GM23338 (cell line): ENCODE data around the gene LSP1. TPM values are rescaled to one million over a fixed set of nuclear protein-coding genes. Genes with fewer than 3 reads are reported as not detected.
"Not testable (repeated sequence)": the region's sequence is repeated elsewhere in the genome, so short reads cannot be mapped to it uniquely, and the experiment has no call there.

Experiments used
- ATAC-seq: fragments of 200-7000 bp; cut with Tn5 transposase; 3 replicates; pipeline ENCODE4 v1.9.1; 2020
- DNase-seq: peaks from one replicate; pipeline ENCODE4 v3.0.0-alpha.2; 2015; ENCODE audit warnings: low spot score
- H2AFZ ChIP-seq: fragments of 200-600 bp; sonication (generic); 2 replicates; pipeline ENCODE4 v1.8.0; 2016; ENCODE audit warnings: antibody characterized with exemption, mild to moderate bottlenecking, moderate library complexity
- H3F3A ChIP-seq: fragments of 200-600 bp; sonication (generic); replicated peaks from 2 replicates; pipeline ENCODE4 v1.8.0; 2017; ENCODE audit warnings: antibody characterized with exemption, mixed run types, low read depth
- H3K27ac ChIP-seq: fragments of 200-600 bp; sonication (generic); 2 replicates; pipeline ENCODE4 v1.6.1; 2016; ENCODE audit warnings: low read depth
- H3K27me3 ChIP-seq: fragments of 200-600 bp; sonication (generic); 2 replicates; pipeline ENCODE4 v1.8.0; 2016; ENCODE audit warnings: mild to moderate bottlenecking, mixed run types, moderate library complexity; ENCODE audit not compliant: insufficient read depth
- H3K36me3 ChIP-seq: fragments of 200-600 bp; sonication (generic); 2 replicates; pipeline ENCODE4 v1.8.0; 2016; ENCODE audit warnings: mild to moderate bottlenecking; ENCODE audit not compliant: insufficient read depth
- H3K4me1 ChIP-seq: fragments of 200-600 bp; sonication (generic); 2 replicates; pipeline ENCODE4 v1.8.0; 2016; ENCODE audit warnings: mild to moderate bottlenecking, moderate library complexity; ENCODE audit not compliant: insufficient read depth
- H3K4me2 ChIP-seq: fragments of 200-600 bp; sonication (generic); 2 replicates; pipeline ENCODE4 v1.7.1; 2017; ENCODE audit warnings: mixed run types
- H3K4me3 ChIP-seq: fragments of 200-600 bp; sonication (generic); 2 replicates; pipeline ENCODE4 v1.6.1; 2016; ENCODE audit warnings: mixed run types
- H3K79me2 ChIP-seq: fragments of 200-600 bp; sonication (generic); replicated peaks from 2 replicates; pipeline ENCODE4 v1.8.0; 2017; ENCODE audit warnings: mild to moderate bottlenecking; ENCODE audit not compliant: insufficient read depth
- H3K9me2 ChIP-seq: fragments of 200-600 bp; sonication (generic); 2 replicates; pipeline ENCODE4 v1.8.0; 2017; ENCODE audit not compliant: insufficient read depth
- H4K20me1 ChIP-seq: fragments of 200-600 bp; sonication (generic); replicated peaks from 2 replicates; pipeline ENCODE4 v1.8.0; 2017; ENCODE audit warnings: mild to moderate bottlenecking; ENCODE audit not compliant: insufficient read depth
- H3K27ac Mint-ChIP-seq: 2 replicates; pipeline ENCODE4 v1.8.0; 2020; ENCODE audit warnings: inconsistent platforms, mild to moderate bottlenecking, moderate library complexity, mixed read lengths
- H3K27me3 Mint-ChIP-seq: 3 replicates; pipeline ENCODE4 v1.8.0; 2022; ENCODE audit warnings: low read depth, mild to moderate bottlenecking, moderate library complexity, mixed read lengths, inconsistent platforms; ENCODE audit not compliant: insufficient read depth, poor library complexity
- H3K36me3 Mint-ChIP-seq: 3 replicates; pipeline ENCODE4 v1.8.0; 2021; ENCODE audit warnings: low read depth, mild to moderate bottlenecking, inconsistent platforms, moderate library complexity, mixed read lengths
- H3K4me1 Mint-ChIP-seq: 3 replicates; pipeline ENCODE4 v1.8.0; 2020; ENCODE audit warnings: mild to moderate bottlenecking, inconsistent platforms, mixed read lengths
- H3K4me3 Mint-ChIP-seq: 3 replicates; pipeline ENCODE4 v1.8.0; 2021; ENCODE audit warnings: moderate library complexity, mild to moderate bottlenecking, inconsistent platforms, mixed read lengths
- H3K9me3 Mint-ChIP-seq: 3 replicates; pipeline ENCODE4 v1.8.0; 2020; ENCODE audit warnings: moderate library complexity, mild to moderate bottlenecking, inconsistent platforms, mixed read lengths
- CREB1 ChIP-seq: fragments of 250-450 bp; sonication (Bioruptor Pico); IDR thresholded peaks from 2 replicates; pipeline ENCODE4 v1.5.0; 2020; ENCODE audit warnings: low read depth, mild to moderate bottlenecking, moderate library complexity
- CTCF ChIP-seq, 2 experiments: fragments of 200-600 bp in 1 of 2; sonication (generic) in 1 of 2; conservative IDR thresholded peaks; 2 replicates each; pipeline versions ENCODE4 v1.5.1 to v1.6.1; 2016 to 2017; ENCODE audit warnings: antibody characterized with exemption in 2 of 2, low read depth in 2 of 2, mild to moderate bottlenecking in 2 of 2, moderate library complexity in 1 of 2
- ETS1 ChIP-seq: IDR thresholded peaks from 2 replicates; pipeline ENCODE4 v1.6.1; 2016; ENCODE audit warnings: antibody characterized with exemption
- EZH2 ChIP-seq: fragments of 200-600 bp; sonication (generic); IDR thresholded peaks from one replicate; pipeline ENCODE4 v1.8.0; 2017; ENCODE audit warnings: antibody characterized with exemption, mild to moderate bottlenecking, low read depth; ENCODE audit not compliant: unreplicated experiment
- JUNB ChIP-seq: IDR thresholded peaks from one replicate; pipeline ENCODE4 v1.6.1; 2016; ENCODE audit warnings: antibody characterized with exemption; ENCODE audit not compliant: unreplicated experiment
- NANOG ChIP-seq: IDR thresholded peaks from 2 replicates; pipeline ENCODE4 v1.6.1; 2016; ENCODE audit warnings: antibody characterized with exemption, borderline replicate concordance
- POLR2AphosphoS5 ChIP-seq: IDR thresholded peaks from 2 replicates; pipeline ENCODE4 v1.6.1; 2016; ENCODE audit warnings: antibody characterized with exemption, low read depth
- REST ChIP-seq: IDR thresholded peaks from one replicate; pipeline ENCODE4 v1.6.1; 2018; ENCODE audit warnings: antibody characterized with exemption; ENCODE audit not compliant: unreplicated experiment
- STAT1 ChIP-seq: IDR thresholded peaks from one replicate; pipeline ENCODE4 v1.6.1; 2016; ENCODE audit warnings: antibody characterized with exemption; ENCODE audit not compliant: unreplicated experiment
- ZNF331 ChIP-seq: fragments of 250-450 bp; sonication (Bioruptor Pico); IDR thresholded peaks from 2 replicates; pipeline ENCODE4 v1.5.0; 2020; ENCODE audit warnings: low read depth, mild to moderate bottlenecking, moderate library complexity
- polyA plus RNA-seq: library from polyadenylated mRNA; unstranded; fragments of >200 nt; fragmentation: Nextera tagmentation; extraction: Ambion mirVana; gene quantifications from 2 replicates; pipeline ENCODE4 v1.2.1, GENCODE V29; 2016
- total RNA-seq: library from RNA; depleted of rRNA; stranded (reverse); fragments of >200 nt; shearing (Covaris generic); gene quantifications from 2 replicates; pipeline ENCODE4 v1.2.3, GENCODE V29; 2014
- TF ChIP-seq, protein P1 (sequence below): fragments of 250-450 bp; sonication (Bioruptor Pico); IDR thresholded peaks from 2 replicates; pipeline ENCODE4 v1.5.0; 2020; ENCODE audit warnings: mild to moderate bottlenecking, moderate library complexity

The LSP1 gene
- total and polyA plus RNA-seq, 2 experiments from 2014 or later = 0.84 TPM; not detected in 1

- Histone ChIP-seq H4K20me1 (no peaks in the 10 kb centered on the region), H3K4me3 (no peak overlapping the region), H3K36me3 (no peaks in the 10 kb centered on the region), H2AFZ (no peak overlapping the region), H3K79me2 (no peaks in the 10 kb centered on the region), H3K4me2 (no peak overlapping the region), H3F3A (no peaks in the 10 kb centered on the region), H3K27me3 (no peaks in the 10 kb centered on the region), H3K4me1 (no peaks in the 10 kb centered on the region), H3K9me2 (no peaks in the 10 kb centered on the region), H3K27ac (no peak overlapping the region)
- TF ChIP-seq REST (no peak), POLR2AphosphoS5 (no peak), STAT1 (no peak), CTCF (conservative IDR thresholded peaks at IDR 0.05; ENCODE audit: low read depth in 2 of 2) (no peak), ZNF331 (no peak), EZH2 (no peak), JUNB (no peak), CREB1 (CRISPR knock-in tag) (no peak), NANOG (no peak), ETS1 (no peak)
- TF ChIP-seq, protein P1, sequence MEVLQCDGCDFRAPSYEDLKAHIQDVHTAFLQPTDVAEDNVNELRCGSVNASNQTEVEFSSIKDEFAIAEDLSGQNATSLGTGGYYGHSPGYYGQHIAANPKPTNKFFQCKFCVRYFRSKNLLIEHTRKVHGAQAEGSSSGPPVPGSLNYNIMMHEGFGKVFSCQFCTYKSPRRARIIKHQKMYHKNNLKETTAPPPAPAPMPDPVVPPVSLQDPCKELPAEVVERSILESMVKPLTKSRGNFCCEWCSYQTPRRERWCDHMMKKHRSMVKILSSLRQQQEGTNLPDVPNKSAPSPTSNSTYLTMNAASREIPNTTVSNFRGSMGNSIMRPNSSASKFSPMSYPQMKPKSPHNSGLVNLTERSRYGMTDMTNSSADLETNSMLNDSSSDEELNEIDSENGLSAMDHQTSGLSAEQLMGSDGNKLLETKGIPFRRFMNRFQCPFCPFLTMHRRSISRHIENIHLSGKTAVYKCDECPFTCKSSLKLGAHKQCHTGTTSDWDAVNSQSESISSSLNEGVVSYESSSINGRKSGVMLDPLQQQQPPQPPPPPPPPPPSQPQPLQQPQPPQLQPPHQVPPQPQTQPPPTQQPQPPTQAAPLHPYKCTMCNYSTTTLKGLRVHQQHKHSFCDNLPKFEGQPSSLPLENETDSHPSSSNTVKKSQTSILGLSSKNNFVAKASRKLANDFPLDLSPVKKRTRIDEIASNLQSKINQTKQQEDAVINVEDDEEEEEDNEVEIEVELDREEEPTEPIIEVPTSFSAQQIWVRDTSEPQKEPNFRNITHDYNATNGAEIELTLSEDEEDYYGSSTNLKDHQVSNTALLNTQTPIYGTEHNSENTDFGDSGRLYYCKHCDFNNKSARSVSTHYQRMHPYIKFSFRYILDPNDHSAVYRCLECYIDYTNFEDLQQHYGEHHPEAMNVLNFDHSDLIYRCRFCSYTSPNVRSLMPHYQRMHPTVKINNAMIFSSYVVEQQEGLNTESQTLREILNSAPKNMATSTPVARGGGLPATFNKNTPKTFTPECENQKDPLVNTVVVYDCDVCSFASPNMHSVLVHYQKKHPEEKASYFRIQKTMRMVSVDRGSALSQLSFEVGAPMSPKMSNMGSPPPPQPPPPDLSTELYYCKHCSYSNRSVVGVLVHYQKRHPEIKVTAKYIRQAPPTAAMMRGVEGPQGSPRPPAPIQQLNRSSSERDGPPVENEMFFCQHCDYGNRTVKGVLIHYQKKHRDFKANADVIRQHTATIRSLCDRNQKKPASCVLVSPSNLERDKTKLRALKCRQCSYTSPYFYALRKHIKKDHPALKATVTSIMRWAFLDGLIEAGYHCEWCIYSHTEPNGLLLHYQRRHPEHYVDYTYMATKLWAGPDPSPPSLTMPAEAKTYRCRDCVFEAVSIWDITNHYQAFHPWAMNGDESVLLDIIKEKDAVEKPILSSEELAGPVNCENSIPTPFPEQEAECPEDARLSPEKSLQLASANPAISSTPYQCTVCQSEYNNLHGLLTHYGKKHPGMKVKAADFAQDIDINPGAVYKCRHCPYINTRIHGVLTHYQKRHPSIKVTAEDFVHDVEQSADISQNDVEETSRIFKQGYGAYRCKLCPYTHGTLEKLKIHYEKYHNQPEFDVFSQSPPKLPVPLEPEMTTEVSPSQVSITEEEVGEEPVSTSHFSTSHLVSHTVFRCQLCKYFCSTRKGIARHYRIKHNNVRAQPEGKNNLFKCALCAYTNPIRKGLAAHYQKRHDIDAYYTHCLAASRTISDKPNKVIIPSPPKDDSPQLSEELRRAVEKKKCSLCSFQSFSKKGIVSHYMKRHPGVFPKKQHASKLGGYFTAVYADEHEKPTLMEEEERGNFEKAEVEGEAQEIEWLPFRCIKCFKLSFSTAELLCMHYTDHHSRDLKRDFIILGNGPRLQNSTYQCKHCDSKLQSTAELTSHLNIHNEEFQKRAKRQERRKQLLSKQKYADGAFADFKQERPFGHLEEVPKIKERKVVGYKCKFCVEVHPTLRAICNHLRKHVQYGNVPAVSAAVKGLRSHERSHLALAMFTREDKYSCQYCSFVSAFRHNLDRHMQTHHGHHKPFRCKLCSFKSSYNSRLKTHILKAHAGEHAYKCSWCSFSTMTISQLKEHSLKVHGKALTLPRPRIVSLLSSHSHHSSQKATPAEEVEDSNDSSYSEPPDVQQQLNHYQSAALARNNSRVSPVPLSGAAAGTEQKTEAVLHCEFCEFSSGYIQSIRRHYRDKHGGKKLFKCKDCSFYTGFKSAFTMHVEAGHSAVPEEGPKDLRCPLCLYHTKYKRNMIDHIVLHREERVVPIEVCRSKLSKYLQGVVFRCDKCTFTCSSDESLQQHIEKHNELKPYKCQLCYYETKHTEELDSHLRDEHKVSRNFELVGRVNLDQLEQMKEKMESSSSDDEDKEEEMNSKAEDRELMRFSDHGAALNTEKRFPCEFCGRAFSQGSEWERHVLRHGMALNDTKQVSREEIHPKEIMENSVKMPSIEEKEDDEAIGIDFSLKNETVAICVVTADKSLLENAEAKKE (CRISPR knock-in tag) = no peak
- H3K27ac Mint-ChIP-seq = no peak overlapping the region
- H3K36me3 Mint-ChIP-seq = no peaks in the 10 kb centered on the region
- H3K27me3 Mint-ChIP-seq = peaks cover 4% of the 10 kb centered on the region
- no peak for ATAC-seq
- H3K9me3 Mint-ChIP-seq = no peaks in the 10 kb centered on the region
- no peak for DNase-seq
- H3K4me3 Mint-ChIP-seq = no peak overlapping the region
- H3K4me1 Mint-ChIP-seq = peaks cover 6% of the 10 kb centered on the region
Observed at GRCh38 chr11:1803246-1803645, 49.6 kb upstream of the LSP1 start.

DNA sequence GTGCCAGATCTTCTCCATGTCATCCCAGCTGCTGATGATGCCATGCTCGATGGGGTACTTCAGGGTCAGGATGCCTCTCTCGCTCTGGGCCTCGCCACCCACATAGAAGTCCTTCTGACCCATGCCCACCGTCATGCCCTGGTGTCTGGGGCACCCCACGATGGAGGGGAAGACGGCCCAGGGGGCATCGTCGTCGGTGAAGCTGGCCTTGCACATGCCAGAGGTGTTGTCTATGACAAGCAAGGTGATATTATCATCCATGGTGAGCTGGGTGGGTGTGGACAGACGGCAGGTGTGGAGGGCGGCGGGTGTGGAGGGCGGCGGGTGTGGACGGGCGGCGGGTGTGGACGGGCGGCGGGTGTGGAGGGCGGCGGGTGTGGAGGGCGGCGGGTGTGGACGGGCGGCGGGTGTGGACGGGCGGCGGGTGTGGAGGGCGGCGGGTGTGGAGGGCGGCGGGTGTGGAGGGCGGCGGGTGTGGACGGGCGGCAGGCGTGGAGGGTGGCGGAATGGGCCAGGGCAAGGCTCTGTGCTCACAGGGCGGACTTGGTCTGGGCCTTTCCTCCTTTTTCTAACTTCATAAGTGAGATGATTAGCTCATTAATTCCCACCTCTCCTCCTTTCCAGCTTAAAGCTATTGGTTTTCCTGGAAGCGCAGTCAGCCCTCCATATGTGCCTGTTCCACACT is 48.9 kb upstream of the LSP1 start:
- H3K27ac Mint-ChIP-seq, H3K9me2 ChIP-seq, H2AFZ ChIP-seq: not testable (repeated sequence)

More for the DNA sequence above, 48.9 kb upstream of the LSP1 start:
- not testable (repeated sequence) for H3K27me3 ChIP-seq, H3K27me3 Mint-ChIP-seq, H3K4me3 Mint-ChIP-seq, H3K4me1 Mint-ChIP-seq, H3K27ac ChIP-seq, H3K79me2 ChIP-seq, ATAC-seq, H3K4me3 ChIP-seq, H3K36me3 ChIP-seq, H3K4me1 ChIP-seq, H3K36me3 Mint-ChIP-seq, H4K20me1 ChIP-seq, H3K4me2 ChIP-seq, DNase-seq, H3F3A ChIP-seq, H3K9me3 Mint-ChIP-seq
